IMR-90 (cell line): ENCODE measurements around the gene VDAC1. TPM values are rescaled to one million over a fixed set of nuclear protein-coding genes. Genes with fewer than 3 reads are reported as not detected.

Experiments used
- ATAC-seq: fragments of 200-7000 bp; cut with Tn5 transposase; 2 replicates; pipeline ENCODE4 v1.9.1; 2020; ENCODE audit warnings: low read depth, mild to moderate bottlenecking, moderate library complexity
- BruUV-seq: library from RNA; stranded (reverse); fragments of 400-500 nt; replicated peaks from 2 replicates; lab custom pipeline; 2021; lab: Mats Ljungman, UMichigan
- CTCF ChIA-PET: fragments of 300-600 bp; formaldehyde crosslinking; extraction: SDS; loops from one replicate; lab custom pipeline; 2021; ENCODE audit warnings: antibody characterized with exemption; lab: Yijun Ruan, JAX
- POLR2A ChIA-PET: fragments of 300-600 bp; sonication (Branson Sonifier 250); formaldehyde crosslinking; loops from one replicate; lab custom pipeline; 2022; ENCODE audit warnings: antibody characterized with exemption; ENCODE audit not compliant: unreplicated experiment; lab: Charles Lee
- DNase-seq: peaks from one replicate; pipeline ENCODE4 v3.0.0; 2013
- H2AFZ ChIP-seq: replicated peaks from 2 replicates; pipeline ENCODE3; 2013; ENCODE audit warnings: low read length, mild to moderate bottlenecking; ENCODE audit not compliant: poor library complexity
- H2AK5ac ChIP-seq: 2 replicates; pipeline ENCODE4 v1.6.1; 2013; ENCODE audit warnings: low read depth, low read length, inconsistent platforms
- H2AK9ac ChIP-seq: replicated peaks from 2 replicates; pipeline ENCODE3; 2013; ENCODE audit warnings: mild to moderate bottlenecking, low read depth, low read length, moderate library complexity; ENCODE audit not compliant: poor library complexity
- H2BK120ac ChIP-seq: 2 replicates; pipeline ENCODE4 v1.6.1; 2013; ENCODE audit warnings: low read depth, low read length, inconsistent platforms
- H2BK15ac ChIP-seq: 3 replicates; pipeline ENCODE4 v1.6.1; 2013; ENCODE audit warnings: low read depth, low read length, inconsistent platforms
- H2BK20ac ChIP-seq: 2 replicates; pipeline ENCODE4 v1.6.1; 2013; ENCODE audit warnings: low read depth, mild to moderate bottlenecking, inconsistent platforms, low read length, moderate library complexity
- H2BK5ac ChIP-seq: 2 replicates; pipeline ENCODE4 v1.6.1; 2013; ENCODE audit warnings: mild to moderate bottlenecking, low read depth, low read length, inconsistent platforms; ENCODE audit not compliant: poor library complexity, severe bottlenecking
- H3K14ac ChIP-seq: replicated peaks from 2 replicates; pipeline ENCODE4 v1.6.1; 2013; ENCODE audit warnings: low read depth, low read length, inconsistent platforms
- H3K18ac ChIP-seq: 2 replicates; pipeline ENCODE4 v1.6.1; 2013; ENCODE audit warnings: low read depth, low read length, control low read depth
- H3K23ac ChIP-seq: 2 replicates; pipeline ENCODE4 v1.6.1; 2013; ENCODE audit warnings: low read depth, low read length, inconsistent platforms
- H3K27ac ChIP-seq: 2 replicates; pipeline ENCODE4 v1.5.1; 2013; ENCODE audit warnings: mild to moderate bottlenecking, control low read depth, low read length; ENCODE audit not compliant: insufficient read depth
- H3K27me3 ChIP-seq: 2 replicates; pipeline ENCODE4 v1.6.1; 2013; ENCODE audit warnings: low read length; ENCODE audit not compliant: control insufficient read depth, insufficient read depth
- H3K36me3 ChIP-seq: 2 replicates; pipeline ENCODE4 v1.6.1; 2013; ENCODE audit warnings: low read length, mixed read lengths; ENCODE audit not compliant: control insufficient read depth, insufficient read depth
- H3K4ac ChIP-seq: 2 replicates; pipeline ENCODE4 v1.6.1; 2013; ENCODE audit warnings: low read depth, low read length, inconsistent platforms
- H3K4me1 ChIP-seq: 2 replicates; pipeline ENCODE4 v1.6.1; 2013; ENCODE audit warnings: low read length, mixed read lengths; ENCODE audit not compliant: control insufficient read depth, insufficient read depth
- H3K4me2 ChIP-seq: 2 replicates; pipeline ENCODE4 v1.6.1; 2013; ENCODE audit warnings: low read depth, mild to moderate bottlenecking, control low read depth, low read length, moderate library complexity
- H3K4me3 ChIP-seq: 2 replicates; pipeline ENCODE4 v1.5.1; 2013; ENCODE audit warnings: low read depth, mild to moderate bottlenecking, control low read depth, low read length, moderate library complexity; ENCODE audit not compliant: insufficient read depth
- H3K56ac ChIP-seq: 2 replicates; pipeline ENCODE4 v1.6.1; 2013; ENCODE audit warnings: low read length, inconsistent platforms; ENCODE audit not compliant: insufficient read depth; ENCODE audit errors: extremely low read depth
- H3K79me1 ChIP-seq, 2 experiments: 2 replicates each; pipeline ENCODE4 v1.6.1; 2013; ENCODE audit warnings: low read length in 2 of 2, inconsistent platforms in 1 of 2, low read depth in 1 of 2
- H3K9ac ChIP-seq: 2 replicates; pipeline ENCODE4 v1.6.1; 2013; ENCODE audit warnings: low read depth, low read length, control low read depth
- H3K9me1 ChIP-seq: 2 replicates; pipeline ENCODE4 v1.6.1; 2013; ENCODE audit warnings: low read length, inconsistent platforms; ENCODE audit not compliant: insufficient read depth
- H3K9me3 ChIP-seq: 2 replicates; pipeline ENCODE4 v1.6.1; 2013; ENCODE audit warnings: low read length; ENCODE audit not compliant: control insufficient read depth, insufficient read depth
- H4K20me1 ChIP-seq: 2 replicates; pipeline ENCODE4 v1.6.1; 2013; ENCODE audit warnings: low read length, inconsistent platforms; ENCODE audit not compliant: insufficient read depth
- H4K5ac ChIP-seq: 2 replicates; pipeline ENCODE4 v1.6.1; 2013; ENCODE audit warnings: mild to moderate bottlenecking, low read depth, low read length, control low read depth
- H4K8ac ChIP-seq, 2 experiments: 2 replicates each; pipeline ENCODE4 v1.6.1; 2013; ENCODE audit warnings: low read depth in 2 of 2, low read length in 2 of 2, control low read depth in 1 of 2, inconsistent platforms in 1 of 2
- H4K91ac ChIP-seq: 2 replicates; pipeline ENCODE4 v1.6.1; 2013; ENCODE audit warnings: low read depth, low read length, inconsistent platforms; ENCODE audit not compliant: insufficient read depth
- BHLHE40 ChIP-seq: fragments of 150-350 bp; IDR thresholded peaks from 2 replicates; pipeline ENCODE4 v1.6.1; 2016; ENCODE audit warnings: mild to moderate bottlenecking, low read depth, low read length
- CEBPB ChIP-seq: IDR thresholded peaks from 2 replicates; pipeline ENCODE4 v1.6.1; 2012; ENCODE audit warnings: low read depth, low read length, improper control_type of control experiment
- CHD1 ChIP-seq: IDR thresholded peaks from 2 replicates; pipeline ENCODE4 v1.6.1; 2012; ENCODE audit warnings: low read depth, low read length, improper control_type of control experiment
- FOS ChIP-seq: fragments of 150-350 bp; IDR thresholded peaks from 2 replicates; pipeline ENCODE4 v1.6.1; 2016; ENCODE audit warnings: low read depth, low read length
- MAFK ChIP-seq: IDR thresholded peaks from 2 replicates; pipeline ENCODE4 v1.6.1; 2012; ENCODE audit warnings: low read depth, low read length, improper control_type of control experiment
- MAZ ChIP-seq: IDR thresholded peaks from 2 replicates; pipeline ENCODE4 v1.6.1; 2012; ENCODE audit warnings: low read depth, mild to moderate bottlenecking, low read length, improper control_type of control experiment, moderate library complexity, borderline replicate concordance
- MXI1 ChIP-seq: IDR thresholded peaks from 2 replicates; pipeline ENCODE4 v1.6.1; 2012; ENCODE audit warnings: low read depth, mild to moderate bottlenecking, low read length, moderate library complexity, borderline replicate concordance
- NFE2L2 ChIP-seq: fragments of 150-350 bp; IDR thresholded peaks from 2 replicates; pipeline ENCODE4 v1.6.1; 2016; ENCODE audit warnings: low read depth, mild to moderate bottlenecking, low read length
- POLR2A ChIP-seq: IDR thresholded peaks from 2 replicates; pipeline ENCODE4 v1.6.1; 2012; ENCODE audit warnings: mild to moderate bottlenecking, low read depth, low read length
- RAD21 ChIP-seq: IDR thresholded peaks from 2 replicates; pipeline ENCODE4 v1.6.1; 2012; ENCODE audit warnings: low read length, improper control_type of control experiment
- RCOR1 ChIP-seq: IDR thresholded peaks from 2 replicates; pipeline ENCODE4 v1.6.1; 2012; ENCODE audit warnings: mild to moderate bottlenecking, low read length, improper control_type of control experiment; ENCODE audit not compliant: insufficient replicate concordance
- RFX5 ChIP-seq: IDR thresholded peaks from 2 replicates; pipeline ENCODE4 v1.8.0; 2012; ENCODE audit warnings: low read depth, mild to moderate bottlenecking, low read length, moderate library complexity
- SMC3 ChIP-seq: fragments of 150-350 bp; IDR thresholded peaks from 2 replicates; pipeline ENCODE4 v1.6.1; 2016; ENCODE audit warnings: low read depth, mild to moderate bottlenecking, antibody characterized with exemption, low read length, moderate library complexity
- USF2 ChIP-seq: fragments of 150-350 bp; IDR thresholded peaks from 2 replicates; pipeline ENCODE4 v1.6.1; 2017; ENCODE audit warnings: mild to moderate bottlenecking, antibody characterized with exemption, low read length, low read depth
- WGBS, 2 experiments: methylation state at CpG; one replicate each; pipeline versions ENCODE4 v1.1.5 to v1.1.7; 2013; ENCODE audit warnings: missing lambda C conversion rate in 2 of 2; ENCODE audit not compliant: insufficient read length in 1 of 2; ENCODE audit errors: extremely low coverage in 2 of 2; 5-methylcytosine and 5-hydroxymethylcytosine counted together
- dilution Hi-C: fragments of 300-500 bp; cut with HindIII; formaldehyde crosslinking; loops from one replicate; pipeline ENCODE4 v1.14.3; 2018; ENCODE audit warnings: low sequenced_read_pairs; ENCODE audit not compliant: unreplicated experiment
- in situ Hi-C: fragments of 300-500 bp; cut with MboI; formaldehyde crosslinking; loops from 3 replicates; pipeline ENCODE4 v1.14.3; 2019; ENCODE audit warnings: low sequenced_read_pairs, inconsistent platforms, mixed read lengths
- intact Hi-C: fragments of 100-400 bp; cut with micrococcal nuclease; formaldehyde crosslinking; loops from 2 replicates; pipeline ENCODE4 v1.10.0; 2022
- polyA plus RNA-seq, 3 experiments: library from polyadenylated mRNA; depleted of rRNA; stranded (reverse); fragments of >200 nt; gene quantifications; 2 replicates each; pipeline ENCODE4 v1.2.3, GENCODE V29; 2012; ENCODE audit warnings: low replicate concordance in 1 of 3
- total RNA-seq: library from RNA; depleted of rRNA; stranded (reverse); fragments of >200 nt; gene quantifications from 2 replicates; pipeline ENCODE4 v1.2.3, GENCODE V29; 2012
- TF ChIP-seq, protein P1 (sequence below): conservative IDR thresholded peaks from 2 replicates; pipeline ENCODE4 v1.5.1; 2012; ENCODE audit warnings: mild to moderate bottlenecking, low read depth, low read length, improper control_type of control experiment
- TF ChIP-seq, protein P2 (sequence below): fragments of 150-350 bp; IDR thresholded peaks from 2 replicates; pipeline ENCODE4 v1.6.1; 2016; ENCODE audit warnings: low read depth, mild to moderate bottlenecking, low read length, moderate library complexity, borderline replicate concordance

VDAC1 gene
- total and polyA plus RNA-seq, 2 of the 4 experiments (the other 2 are of a cell fraction) = 289 to 365 TPM

GRCh38 chr5:133995883-133996563, 8.8 kb downstream of the VDAC1 start:
- no TSS peak for BruUV-seq
- no peak overlapping the region for H3K56ac ChIP-seq
- no peak overlapping the region for H3K4ac ChIP-seq
- no peak overlapping the region for H4K5ac ChIP-seq
- TF ChIP-seq, protein P1, sequence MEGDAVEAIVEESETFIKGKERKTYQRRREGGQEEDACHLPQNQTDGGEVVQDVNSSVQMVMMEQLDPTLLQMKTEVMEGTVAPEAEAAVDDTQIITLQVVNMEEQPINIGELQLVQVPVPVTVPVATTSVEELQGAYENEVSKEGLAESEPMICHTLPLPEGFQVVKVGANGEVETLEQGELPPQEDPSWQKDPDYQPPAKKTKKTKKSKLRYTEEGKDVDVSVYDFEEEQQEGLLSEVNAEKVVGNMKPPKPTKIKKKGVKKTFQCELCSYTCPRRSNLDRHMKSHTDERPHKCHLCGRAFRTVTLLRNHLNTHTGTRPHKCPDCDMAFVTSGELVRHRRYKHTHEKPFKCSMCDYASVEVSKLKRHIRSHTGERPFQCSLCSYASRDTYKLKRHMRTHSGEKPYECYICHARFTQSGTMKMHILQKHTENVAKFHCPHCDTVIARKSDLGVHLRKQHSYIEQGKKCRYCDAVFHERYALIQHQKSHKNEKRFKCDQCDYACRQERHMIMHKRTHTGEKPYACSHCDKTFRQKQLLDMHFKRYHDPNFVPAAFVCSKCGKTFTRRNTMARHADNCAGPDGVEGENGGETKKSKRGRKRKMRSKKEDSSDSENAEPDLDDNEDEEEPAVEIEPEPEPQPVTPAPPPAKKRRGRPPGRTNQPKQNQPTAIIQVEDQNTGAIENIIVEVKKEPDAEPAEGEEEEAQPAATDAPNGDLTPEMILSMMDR = no peak
- TF ChIP-seq RCOR1 = no peak
- no peak for TF ChIP-seq FOS
- TF ChIP-seq CHD1 = no peak
- TF ChIP-seq, protein P2, sequence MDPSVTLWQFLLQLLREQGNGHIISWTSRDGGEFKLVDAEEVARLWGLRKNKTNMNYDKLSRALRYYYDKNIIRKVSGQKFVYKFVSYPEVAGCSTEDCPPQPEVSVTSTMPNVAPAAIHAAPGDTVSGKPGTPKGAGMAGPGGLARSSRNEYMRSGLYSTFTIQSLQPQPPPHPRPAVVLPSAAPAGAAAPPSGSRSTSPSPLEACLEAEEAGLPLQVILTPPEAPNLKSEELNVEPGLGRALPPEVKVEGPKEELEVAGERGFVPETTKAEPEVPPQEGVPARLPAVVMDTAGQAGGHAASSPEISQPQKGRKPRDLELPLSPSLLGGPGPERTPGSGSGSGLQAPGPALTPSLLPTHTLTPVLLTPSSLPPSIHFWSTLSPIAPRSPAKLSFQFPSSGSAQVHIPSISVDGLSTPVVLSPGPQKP = no peak
- no peak for TF ChIP-seq RFX5
- TF ChIP-seq USF2 = no peak
- TF ChIP-seq MAFK = no peak
- TF ChIP-seq NFE2L2 = no peak
- TF ChIP-seq CEBPB = no peak
- TF ChIP-seq POLR2A = no peak
- no peak for TF ChIP-seq BHLHE40
- no peak for TF ChIP-seq MAZ
- no peak for TF ChIP-seq MXI1
- no peak for TF ChIP-seq RAD21
- no peak for TF ChIP-seq SMC3
- no peak overlapping the region for H2AK5ac ChIP-seq
- H3K9ac ChIP-seq = no peak overlapping the region
- no peak overlapping the region for H3K27ac ChIP-seq
- peaks cover 11% of the 10 kb centered on the region for H3K36me3 ChIP-seq
- H4K91ac ChIP-seq = no peak overlapping the region
- DNase-seq (no peak), ATAC-seq (no peak)
- ChIA-PET CTCF (interaction anchor here (0.6 to 1.1 kb wide), 3 partner anchors 8 to 9 kb away, joined by 3 to 4 read pairs (median 3); no protein-coding TSS in a partner anchor), POLR2A (no interaction called here)
- no peak overlapping the region for H4K8ac ChIP-seq
- H2BK5ac ChIP-seq = no peak overlapping the region
- H3K4me2 ChIP-seq = no peak overlapping the region; the same call in 1 of the 2 replicates
- no peak overlapping the region for H3K4me3 ChIP-seq
- H2AFZ ChIP-seq = no peak overlapping the region
- 64% methylated on average over 2 of the region's 7 CpGs; no CpG with 5 or more reads in 1 of the 2 experiments for WGBS, 2 experiments
- H3K27me3 ChIP-seq = no peaks in the 10 kb centered on the region
- H3K9me3 ChIP-seq = no peaks in the 10 kb centered on the region
- H3K18ac ChIP-seq = no peak overlapping the region
- peaks cover 100% of the 10 kb centered on the region for H4K20me1 ChIP-seq
- H2BK20ac ChIP-seq = no peak overlapping the region
- no peak overlapping the region for H2BK120ac ChIP-seq
- no peak overlapping the region for H3K14ac ChIP-seq
- H2BK15ac ChIP-seq = no peak overlapping the region
- no peak overlapping the region for H2AK9ac ChIP-seq
- dilution Hi-C loops (no loop called here), intact Hi-C loops (no loop called here), in situ Hi-C loops (no loop called here)
- H3K4me1 ChIP-seq = peaks cover 41% of the 10 kb centered on the region
- peaks cover 59% of the 10 kb centered on the region for H3K9me1 ChIP-seq
- peaks cover 8 to 90% of the 10 kb centered on the region in 2 experiments for H3K79me1 ChIP-seq
- no peak overlapping the region for H3K23ac ChIP-seq
